ENCODE results near the gene OS9.

Gene OS9

DNA sequence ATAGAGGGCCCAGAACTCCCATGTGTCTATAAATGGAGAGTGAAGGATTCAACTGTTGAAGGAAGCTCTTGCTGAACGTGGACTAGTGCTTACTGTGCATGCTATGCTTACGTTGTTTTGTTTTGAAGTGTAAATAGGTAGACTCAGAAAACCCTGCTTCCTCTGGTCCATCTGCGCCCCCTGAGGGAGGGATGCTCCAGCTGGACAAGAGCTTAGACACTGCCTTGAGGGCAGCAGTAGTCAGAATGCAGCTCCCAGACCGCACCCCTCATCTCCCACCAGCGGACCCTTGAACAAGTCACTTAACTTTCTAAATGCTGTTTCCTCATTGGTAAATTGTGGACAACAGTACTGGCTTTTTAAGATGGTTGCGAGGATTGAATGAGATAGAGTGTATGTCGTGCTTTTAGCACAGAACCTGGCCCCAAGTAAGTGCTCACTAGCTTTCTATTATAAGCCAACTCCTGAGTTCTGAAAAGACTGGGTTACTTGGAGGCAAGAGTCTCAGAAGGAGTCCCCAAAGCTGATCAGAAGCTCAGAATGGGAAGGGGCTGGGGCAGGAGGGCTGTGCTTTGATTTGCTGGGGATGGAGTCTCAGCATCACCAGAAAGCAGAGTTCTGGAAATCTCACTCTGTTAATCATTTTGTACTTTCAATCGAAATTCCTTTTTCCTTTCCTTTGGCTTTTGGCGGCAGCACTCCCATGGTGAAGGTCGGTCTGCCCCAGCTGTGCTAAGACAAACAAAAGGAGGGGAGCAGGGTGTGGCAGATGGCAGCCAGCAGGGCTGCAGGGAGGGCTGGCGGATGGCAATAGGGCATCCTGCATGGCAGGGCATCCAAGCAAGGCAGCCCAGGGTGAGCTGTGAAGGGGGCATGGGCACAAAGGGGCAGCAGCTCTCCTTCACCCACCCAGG lies 29.0 kb downstream of the OS9 start:
- no peak for DNase-seq (ENCODE audit: low read depth)

DNA sequence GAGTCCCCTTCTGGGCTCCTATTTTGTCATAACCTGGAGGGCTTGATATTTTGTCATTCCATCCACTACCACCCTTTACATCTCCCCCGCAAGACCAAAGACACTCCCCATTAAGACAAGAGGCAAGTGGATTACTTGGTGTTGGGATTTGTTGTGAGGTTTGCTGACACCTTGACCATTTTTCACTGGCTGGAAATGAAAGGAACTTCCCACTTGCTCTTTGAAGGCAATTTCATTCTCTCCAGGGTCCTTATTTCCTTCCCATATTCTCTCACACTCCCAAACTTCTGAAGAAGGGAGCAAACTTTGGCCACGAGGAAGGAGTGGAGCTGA lies 29.7 kb downstream of the OS9 start:
- no peak for DNase-seq (ENCODE audit: low read depth)

DNA sequence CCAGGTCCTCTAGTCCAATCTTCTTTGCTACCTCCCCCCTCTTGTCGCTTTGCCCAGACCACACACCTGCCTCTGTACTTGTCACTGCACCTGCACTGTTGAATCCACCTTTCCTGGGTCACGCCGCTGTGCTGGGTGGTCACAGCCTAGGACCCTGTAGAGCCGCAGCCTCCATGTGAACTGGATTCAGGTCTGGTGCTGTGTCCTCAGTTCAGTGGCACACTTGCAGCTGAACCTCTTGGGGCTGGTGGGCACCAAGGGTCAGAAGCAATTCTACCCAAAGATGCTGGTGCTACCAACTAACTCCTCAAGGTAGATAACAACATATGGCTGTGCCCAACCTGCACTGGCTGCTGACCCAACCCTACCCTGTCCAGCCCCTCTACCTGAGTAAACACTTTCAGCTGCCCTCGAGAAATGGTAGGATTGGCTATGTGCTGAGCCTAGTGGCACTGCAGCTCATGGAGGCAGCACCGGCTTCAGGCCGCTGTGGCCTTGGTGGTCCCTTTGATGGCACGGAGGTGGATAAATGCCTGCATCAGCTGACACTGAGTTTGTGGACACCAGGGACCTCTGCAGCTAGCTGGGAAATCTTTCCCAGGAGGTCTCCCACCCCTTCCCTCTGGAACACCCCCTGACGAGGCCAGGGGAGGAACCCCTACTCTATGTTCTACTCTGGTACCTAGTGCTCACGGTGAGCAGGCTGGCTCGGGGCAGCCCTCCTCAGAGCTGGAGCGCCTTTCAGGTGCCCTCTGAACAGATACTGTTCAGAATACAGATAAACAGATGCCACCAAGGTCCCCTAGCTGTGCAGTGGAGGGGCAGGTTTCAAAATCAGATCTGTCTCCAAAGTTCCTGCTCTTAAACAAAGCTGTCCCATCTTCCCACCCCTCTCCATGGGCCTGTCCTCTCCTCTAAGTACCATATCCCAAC lies 30.3 kb downstream of the OS9 start:
- no peak for DNase-seq (ENCODE audit: low read depth)

DNA sequence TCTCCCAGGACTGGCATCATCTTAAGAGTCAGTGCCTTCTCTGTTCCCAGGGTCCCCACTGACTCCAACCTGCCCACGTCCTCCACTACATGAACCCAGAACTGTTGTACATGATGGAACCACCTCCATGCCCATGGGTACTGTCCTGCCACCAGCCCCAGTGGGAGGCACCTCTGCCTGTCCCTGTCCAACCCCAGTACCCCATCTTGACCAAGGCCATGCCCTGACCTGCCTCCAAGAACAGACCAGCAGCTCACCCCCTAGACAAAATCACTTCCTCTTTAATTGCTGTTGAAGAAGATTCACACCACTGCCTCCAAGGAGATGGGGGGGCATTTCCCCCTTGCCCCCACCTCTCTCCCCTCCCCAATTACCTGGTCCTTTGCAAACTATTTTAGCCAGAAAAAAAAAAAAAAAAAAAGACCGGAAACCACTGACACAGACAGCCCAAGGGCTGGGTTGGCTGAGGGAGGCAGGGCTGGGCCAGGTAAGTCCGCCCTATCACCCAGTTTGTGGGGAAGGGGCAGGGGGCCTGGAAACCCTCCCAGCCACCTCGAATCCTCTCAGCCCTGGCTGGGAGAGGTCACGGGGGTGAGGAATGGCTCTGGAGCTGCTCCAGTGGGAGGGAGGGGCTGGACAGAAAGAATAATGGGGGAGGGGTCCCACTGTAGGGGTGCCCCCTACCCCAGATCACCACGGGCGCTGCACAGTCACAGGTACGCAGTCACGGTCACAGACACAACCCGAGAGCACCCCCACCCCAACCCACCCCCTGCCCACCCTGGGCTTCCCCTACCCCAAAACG lies 31.2 kb downstream of the OS9 start:
- no peak for DNase-seq (ENCODE audit: low read depth)

DNA sequence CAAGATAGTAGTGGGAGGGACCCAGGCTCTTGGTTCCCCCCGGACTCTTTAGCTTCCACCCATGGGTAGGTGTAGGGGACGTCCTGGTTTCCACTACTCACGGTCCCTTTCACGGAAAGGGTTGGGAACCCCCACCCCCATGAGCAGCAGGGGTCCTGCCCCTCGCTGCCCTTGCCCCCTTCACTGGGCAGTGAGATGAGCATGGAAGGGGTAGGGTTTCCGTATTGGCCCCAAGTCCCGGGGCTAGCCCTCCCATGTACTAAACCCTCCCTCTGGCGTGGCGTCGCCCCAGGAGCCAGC lies 31.9 kb downstream of the OS9 start:
- DNase-seq (ENCODE audit: low read depth): no peak

DNA sequence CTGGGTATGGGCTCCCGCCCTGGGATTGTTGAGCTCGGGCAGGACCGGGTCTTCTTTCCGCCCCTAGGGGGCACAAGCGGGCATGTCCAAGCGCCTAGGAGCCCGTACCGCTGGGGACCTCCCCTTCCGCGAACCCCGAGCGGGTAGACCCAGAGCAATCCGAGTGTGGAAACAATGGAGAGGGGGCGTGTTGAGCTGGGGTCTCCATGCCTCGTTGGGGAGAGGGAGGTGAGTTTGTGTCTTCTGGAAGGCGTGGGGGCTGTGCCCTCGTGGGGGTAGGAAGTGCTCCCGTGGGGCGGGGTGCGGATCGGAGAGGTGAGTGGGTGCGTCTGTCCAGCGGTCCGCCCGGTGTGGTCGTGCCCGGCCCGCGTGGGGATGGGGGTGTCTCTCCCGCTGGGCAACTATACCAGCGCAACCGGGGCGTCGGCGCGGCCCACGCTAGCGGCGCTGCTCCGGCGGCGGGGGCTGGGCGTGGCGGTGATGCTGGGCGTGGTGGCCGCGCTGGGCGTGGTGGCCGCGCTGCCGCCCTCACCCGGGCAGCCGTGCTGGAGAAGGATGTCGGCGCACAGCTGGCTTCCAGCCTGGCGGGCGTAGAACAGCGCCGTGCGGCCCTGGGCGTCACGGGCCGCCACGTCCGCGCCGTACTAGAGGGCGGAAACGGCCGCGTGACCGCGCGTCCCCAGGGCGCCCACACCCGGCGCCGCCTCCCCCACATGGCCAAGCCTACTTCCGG lies 32.4 kb downstream of the OS9 start:
- DNase-seq (ENCODE audit: low read depth): no peak

DNA sequence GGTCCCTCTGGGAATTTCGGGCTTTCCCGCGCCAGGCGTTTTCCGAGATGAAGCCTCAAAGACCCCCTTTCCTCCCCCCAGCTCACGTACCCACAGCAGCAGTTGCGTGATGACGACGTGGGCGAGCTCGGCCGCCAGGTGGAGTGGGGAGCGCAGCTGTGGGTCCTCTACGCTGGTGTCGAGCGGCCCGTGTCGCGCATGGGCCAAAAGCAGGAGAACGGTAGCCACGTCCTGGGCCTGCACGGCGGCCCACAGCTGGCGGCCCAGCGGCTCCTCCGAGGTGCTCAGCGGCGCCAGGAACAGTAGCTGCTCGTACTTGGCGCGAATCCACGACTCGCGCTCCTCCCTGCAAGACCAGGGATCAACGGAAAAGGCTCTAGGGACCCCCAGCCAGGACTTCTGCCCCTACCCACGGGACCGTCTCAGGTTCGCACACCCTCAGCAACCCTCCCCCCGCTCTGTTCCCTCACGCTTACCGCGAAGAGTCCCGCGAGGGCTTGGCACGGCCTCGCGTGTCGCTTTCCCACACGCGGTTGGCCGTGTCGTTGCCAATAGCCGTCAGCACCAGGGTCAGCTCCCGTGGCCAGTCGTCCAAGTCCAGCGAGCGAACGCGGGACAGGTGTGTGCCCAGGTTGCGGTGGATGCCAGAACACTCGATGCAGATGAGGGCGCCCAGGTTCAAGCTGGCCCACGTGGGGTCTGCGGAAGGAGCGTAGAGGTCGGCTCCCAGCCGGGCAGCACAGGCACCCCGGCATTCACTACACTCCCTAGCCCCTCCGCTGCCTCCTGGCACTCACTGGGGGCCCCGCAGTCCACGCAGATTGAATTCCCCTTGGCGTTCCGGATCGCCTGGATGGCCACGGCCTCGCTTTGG lies 33.2 kb downstream of the OS9 start:
- DNase-seq (ENCODE audit: low read depth): no peak

DNA sequence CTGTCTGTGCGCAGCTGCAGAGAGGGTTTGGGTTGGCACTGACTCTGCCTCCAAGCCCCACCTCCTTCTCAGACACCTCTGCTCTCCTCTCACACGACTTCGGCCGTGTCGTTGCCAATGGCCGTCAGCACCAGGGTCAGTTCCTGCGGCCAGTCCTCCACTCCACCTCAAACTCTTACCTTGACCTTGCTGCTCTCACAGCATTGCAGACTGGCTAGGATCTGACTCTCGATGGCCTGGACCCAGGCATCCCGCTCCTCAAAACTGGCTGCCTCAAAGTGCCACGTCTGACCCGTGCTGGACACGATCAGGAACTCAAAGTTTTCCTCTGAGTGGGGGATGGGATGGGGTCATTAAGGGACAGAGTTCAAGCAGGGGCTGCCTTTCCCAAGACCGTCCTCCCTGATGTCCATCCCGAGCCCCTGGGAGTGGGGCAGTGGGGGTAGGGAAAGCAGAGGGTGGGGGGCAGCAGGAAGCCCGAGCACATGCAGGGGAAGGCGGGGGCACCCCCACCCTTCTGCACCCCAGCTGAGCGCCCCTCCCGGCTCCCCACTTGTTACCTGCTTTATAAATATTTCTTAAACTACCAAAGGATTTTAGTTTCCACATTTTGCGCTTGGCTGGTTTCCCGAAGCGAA lies 33.9 kb downstream of the OS9 start:
- DNase-seq (ENCODE audit: low read depth): no peak

DNA sequence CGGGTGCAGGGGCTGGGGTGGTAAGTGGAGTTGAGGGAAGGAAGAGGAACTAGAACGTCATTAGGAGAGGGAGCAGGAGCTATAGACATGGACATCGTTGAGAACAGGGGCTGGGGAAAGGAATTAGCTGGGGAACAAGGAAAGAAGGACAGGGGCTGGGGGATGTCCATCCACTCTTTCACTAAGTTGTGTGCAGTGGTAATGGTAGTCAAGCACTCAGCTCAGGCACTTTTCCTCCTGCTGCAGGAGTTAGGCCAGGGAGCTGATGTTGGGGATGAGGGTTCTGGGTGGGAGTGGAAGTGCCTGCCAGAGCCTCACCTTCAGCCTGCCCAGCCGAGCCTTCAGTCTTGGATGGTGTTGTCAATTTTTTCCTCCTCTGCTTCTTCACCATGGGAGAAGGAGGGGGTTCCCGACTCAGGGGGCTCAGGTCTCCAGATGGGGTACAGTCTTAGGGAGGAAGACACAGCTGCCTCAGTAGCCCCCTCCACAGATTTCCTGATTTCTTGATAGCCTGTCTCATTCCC lies 35.5 kb downstream of the OS9 start:
- DNase-seq (ENCODE audit: low read depth): no peak

DNA sequence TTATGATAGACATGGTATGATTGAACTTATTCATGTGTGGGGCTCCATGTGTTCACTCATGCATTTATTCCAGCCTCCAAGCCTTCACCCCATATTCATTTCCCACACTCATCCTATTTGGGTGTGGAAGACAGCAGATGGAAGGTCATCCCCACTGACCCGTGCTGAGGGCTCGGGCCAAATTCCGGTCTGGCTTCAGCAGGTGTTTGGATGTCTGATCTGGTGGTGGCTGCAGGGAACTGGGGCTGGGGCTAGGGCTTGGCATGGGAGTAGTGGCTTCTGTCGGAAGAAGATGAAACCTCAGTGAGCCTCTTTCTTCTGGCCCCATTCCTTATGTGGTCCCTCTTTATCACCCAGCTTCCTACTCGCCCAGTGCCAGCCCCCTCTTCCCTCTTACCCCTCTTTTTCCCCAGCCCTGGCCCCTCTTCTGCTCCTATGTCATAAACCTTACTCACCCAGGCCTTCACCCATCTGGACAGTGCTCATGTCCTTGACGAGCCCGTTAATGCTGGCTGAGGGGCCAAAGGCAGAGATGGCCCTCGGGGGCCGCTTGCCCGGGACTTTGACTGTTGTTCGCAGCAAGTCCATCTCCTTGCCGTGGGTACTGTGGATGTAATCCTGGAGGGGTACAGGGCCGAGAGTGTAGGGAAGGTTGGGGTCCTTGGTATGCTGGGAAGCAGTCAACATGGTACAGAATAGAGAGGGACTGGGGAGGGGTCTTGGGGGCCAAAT lies 36.6 kb downstream of the OS9 start:
- DNase-seq (ENCODE audit: low read depth): no peak

DNA sequence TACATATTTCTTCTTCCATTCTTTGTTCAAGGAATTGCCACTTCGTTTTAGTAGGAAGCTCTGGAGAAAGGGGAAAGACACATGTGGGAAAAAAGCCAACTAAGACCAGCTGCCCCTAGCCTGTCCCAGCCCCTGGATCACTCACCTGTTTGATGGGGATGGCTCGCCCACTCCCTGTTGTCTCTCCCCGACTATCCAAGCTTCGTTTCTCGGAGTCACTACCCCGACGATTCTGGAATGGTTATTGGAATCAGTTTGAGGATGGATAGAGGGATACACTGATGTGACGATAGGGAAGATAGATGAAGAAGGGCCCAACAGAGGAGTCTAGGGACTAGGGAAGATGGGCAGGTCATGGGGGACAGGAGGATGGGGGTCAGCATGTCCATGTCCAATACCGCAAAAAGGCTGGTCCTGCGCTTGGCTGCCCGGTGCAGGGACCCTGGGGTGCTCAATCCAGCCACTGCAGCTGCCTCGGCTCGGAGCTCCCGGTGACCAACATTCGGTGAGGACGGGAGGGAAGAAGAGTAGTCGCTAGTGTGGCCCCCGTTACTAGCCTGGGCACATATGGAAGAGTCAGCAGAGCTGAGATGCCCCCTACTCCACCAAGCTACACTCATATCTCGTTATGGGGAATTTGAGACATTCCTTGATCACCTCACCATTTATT lies 37.6 kb downstream of the OS9 start:
- DNase-seq (ENCODE audit: low read depth): no peak

DNA sequence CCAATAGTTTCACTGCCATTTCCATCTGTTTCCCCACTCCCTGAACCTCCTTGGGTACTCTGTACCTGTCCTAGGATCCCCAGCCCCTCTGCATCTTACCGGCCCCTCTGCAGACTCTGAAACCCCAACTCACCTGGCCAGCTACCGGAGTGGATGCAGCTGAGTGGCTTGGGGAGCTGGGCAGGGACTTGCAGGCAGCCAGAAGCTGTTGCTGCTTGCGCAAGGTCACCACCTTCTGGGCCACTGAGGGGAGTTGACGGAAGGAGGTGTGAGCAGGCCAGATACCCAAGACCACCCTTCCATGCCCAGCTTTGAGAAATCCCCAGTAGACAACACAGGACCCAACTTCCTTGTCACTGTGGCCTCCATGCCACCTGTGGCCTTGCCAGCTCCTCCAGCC lies 38.3 kb downstream of the OS9 start:
- no peak for DNase-seq (ENCODE audit: low read depth)

DNA sequence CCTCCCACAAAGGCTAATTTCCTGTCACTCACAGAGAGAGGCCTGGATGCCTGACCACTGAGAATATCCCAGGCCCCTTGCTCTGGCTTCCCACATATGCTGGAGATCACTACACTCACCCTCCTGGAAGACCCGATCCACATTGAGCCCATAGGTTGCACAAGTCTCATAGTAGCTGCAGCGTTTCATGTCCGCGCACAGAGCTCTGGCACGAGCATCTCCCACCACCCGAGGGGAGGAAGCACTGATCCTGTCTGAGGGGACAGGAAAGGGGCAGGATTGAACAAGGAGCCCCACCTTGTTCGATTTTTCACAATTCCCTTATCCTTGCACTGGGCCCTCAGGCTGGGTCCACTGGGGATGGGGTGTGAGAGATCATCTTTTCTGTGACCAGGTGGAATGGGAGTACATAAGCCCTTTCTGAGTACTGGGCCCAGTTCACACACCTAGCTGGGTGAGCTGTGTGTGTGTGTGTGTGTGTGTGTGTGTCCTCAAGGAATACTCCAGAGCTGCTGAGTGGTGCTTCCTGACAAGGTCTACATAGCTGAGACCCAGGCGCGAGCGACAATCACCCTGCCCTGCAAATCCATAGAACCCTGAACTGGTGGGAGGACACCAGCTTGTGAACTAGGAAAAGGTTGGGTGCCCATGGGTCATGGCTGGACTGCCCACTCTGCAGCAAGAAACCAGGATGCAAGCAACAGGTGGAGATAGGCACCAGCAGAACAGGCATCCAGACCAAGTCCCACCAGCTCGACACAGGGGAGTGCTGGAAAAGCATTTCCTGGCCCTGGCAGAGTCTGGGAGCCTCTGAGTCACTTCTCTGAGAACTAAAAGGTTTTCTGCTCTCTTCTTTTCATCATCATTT lies 39.0 kb downstream of the OS9 start:
- DNase-seq (ENCODE audit: low read depth): no peak

DNA sequence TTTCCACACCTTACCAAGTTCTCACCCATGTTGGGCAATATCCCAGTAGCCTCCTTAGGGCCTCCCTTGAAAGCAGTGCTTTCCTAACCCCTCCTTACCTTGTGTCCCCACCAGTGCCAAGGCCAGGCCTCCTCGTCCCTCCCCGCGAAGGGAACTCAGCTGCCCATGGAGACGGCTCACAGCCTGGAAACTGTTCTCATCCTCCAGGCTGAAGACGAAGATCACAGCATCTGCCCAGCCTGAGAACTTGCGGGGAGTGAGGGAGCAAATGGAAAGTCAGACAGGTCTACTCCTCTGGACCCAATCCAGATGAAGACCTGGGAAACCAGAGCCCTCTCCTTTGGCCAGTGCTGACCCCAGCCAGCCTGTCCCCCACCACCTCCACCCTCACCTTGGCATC lies 40.0 kb downstream of the OS9 start:
- DNase-seq (ENCODE audit: low read depth): no peak

DNA sequence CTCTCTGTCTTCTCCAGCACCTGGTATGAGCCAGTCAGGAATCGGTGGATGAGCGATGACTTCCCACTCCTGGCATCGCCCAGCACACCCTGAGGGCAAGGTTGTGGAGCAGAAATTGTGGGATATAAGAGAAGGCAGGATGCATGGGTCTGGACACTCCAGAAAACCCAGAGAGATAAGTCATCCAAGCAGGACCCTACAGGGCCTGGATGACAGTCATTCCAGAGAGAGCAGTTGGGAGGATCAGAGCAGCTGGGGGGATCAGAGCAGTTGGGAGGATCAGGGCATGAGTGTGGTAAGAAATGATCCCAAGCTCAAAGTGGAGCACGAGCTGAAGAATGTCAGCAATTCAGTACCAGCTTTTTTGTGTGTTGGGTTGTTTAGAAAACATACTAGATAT lies 40.7 kb downstream of the OS9 start:
- DNase-seq (ENCODE audit: low read depth): no peak

DNA sequence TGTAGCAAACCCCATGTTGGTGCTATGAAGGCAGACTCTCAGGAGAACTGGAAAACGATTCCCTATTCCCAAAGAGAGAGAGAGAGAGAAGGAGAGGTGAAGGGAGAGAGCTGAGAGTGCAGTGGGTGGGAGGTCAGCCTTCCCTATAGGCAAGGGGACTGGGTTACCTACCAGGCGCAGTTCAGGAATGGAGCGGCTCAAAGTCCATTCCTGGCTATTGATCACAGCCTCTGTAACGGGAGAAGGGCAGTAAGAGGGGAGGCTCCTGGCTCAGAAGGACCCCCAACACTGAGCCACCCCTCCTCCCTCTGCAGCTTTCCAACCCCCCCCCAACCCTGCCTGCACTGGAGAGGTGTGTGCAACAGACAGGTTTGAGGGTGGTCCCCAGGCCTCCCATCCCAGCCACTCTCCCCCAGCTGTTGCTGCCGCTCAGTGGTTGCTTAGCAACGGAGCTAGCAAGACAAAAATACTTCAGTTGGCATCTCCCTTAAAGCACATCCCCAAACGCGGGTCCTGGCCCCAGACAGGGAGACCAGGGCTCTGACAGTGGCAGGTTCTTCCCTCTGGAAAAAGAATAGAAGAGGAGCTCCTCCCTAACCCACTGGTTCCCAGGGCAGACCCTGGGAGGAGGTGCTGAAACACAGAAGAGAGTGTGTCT lies 41.4 kb downstream of the OS9 start:
- no peak for DNase-seq (ENCODE audit: low read depth)
